HepG2 (cell line): ENCODE data around the gene CUL9. TPM values are rescaled to one million over a fixed set of nuclear protein-coding genes. Genes with fewer than 3 reads are reported as not detected.

Source experiments
- ATAC-seq: fragments of 200-7000 bp; cut with Tn5 transposase; 3 replicates; pipeline ENCODE4 v1.9.1; 2020; ENCODE audit warnings: mild to moderate bottlenecking, moderate library complexity
- BruUV-seq: library from RNA; stranded (reverse); fragments of 400-500 nt; replicated peaks from 2 replicates; lab custom pipeline; 2021; lab: Mats Ljungman, UMichigan
- CTCF ChIA-PET: fragments of 300-600 bp; formaldehyde crosslinking; extraction: SDS; loops from one replicate; lab custom pipeline; 2021; ENCODE audit warnings: low total read pairs, inconsistent platforms, low intra/inter-chr PET ratio; lab: Yijun Ruan, JAX
- POLR2A ChIA-PET: fragments of 350-600 bp; sonication (Branson Sonifier 250); formaldehyde crosslinking; loops from one replicate; lab custom pipeline; 2020; ENCODE audit warnings: antibody characterized with exemption, inconsistent platforms; lab: Yijun Ruan, JAX
- DNase-seq: peaks from one replicate; pipeline ENCODE4 v3.0.0-alpha.2; 2015; ENCODE audit warnings: low spot score
- FAIRE-seq: peaks from 3 replicates; lab custom pipeline; 2011; peaks lifted over from hg19 to GRCh38; lab: Jason Lieb, UNC
- H2AFZ ChIP-seq: one replicate; pipeline ENCODE4 v1.6.1; 2011; ENCODE audit warnings: low read length, inconsistent platforms
- H3K27ac ChIP-seq: fragments of 300-600 bp; 3 replicates; pipeline ENCODE4 v1.8.0; 2011; ENCODE audit warnings: mixed run types, mild to moderate bottlenecking, mixed read lengths, low read length, inconsistent platforms; ENCODE audit not compliant: insufficient read depth; ENCODE audit errors: extremely low read length
- H3K27me3 ChIP-seq, 2 experiments: fragments of 200-600 bp in 1 of 2; 2 replicates in 1 of 2; 3 replicates in 1 of 2; pipeline versions ENCODE4 v1.6.0 to v1.8.0; 2011; ENCODE audit warnings: low read length in 2 of 2, mild to moderate bottlenecking in 2 of 2, moderate library complexity in 2 of 2, inconsistent platforms in 1 of 2; ENCODE audit not compliant: insufficient read depth in 2 of 2, control insufficient read depth in 1 of 2
- H3K36me3 ChIP-seq, 2 experiments: fragments of 200-600 bp in 1 of 2; replicated peaks in 1 of 2; 2 replicates in 1 of 2; 3 replicates in 1 of 2; pipeline versions ENCODE4 v1.5.1 to v1.8.0; 2011; ENCODE audit warnings: low read length in 2 of 2, inconsistent platforms in 1 of 2; ENCODE audit not compliant: insufficient read depth in 2 of 2, control insufficient read depth in 1 of 2
- H3K4me1 ChIP-seq: 2 replicates; pipeline ENCODE4 v1.5.1; 2012; ENCODE audit warnings: low read length, inconsistent platforms; ENCODE audit not compliant: insufficient read depth
- H3K4me2 ChIP-seq: 2 replicates; pipeline ENCODE4 v1.6.0; 2011; ENCODE audit warnings: low read depth, low read length, inconsistent platforms
- H3K4me3 ChIP-seq, 3 experiments: fragments of 200-600 bp in 1 of 3; sonication (generic), shearing (Covaris generic) in 1 of 3; replicated peaks in 1 of 3; 2 replicates each; pipeline ENCODE4 v1.5.1; 2011 to 2016; ENCODE audit warnings: low read length in 3 of 3, inconsistent platforms in 2 of 3, low read depth in 2 of 3, mild to moderate bottlenecking in 2 of 3, control low read depth in 1 of 3, mixed read lengths in 1 of 3; ENCODE audit not compliant: insufficient read depth in 1 of 3
- H3K79me2 ChIP-seq: one replicate; pipeline ENCODE4 v1.6.1; 2011; ENCODE audit warnings: low read length, inconsistent platforms; ENCODE audit not compliant: insufficient read depth
- H3K9ac ChIP-seq: 2 replicates; pipeline ENCODE4 v1.6.0; 2011; ENCODE audit warnings: mild to moderate bottlenecking, low read depth, low read length, inconsistent platforms; ENCODE audit not compliant: insufficient read depth
- H3K9me3 ChIP-seq: 2 replicates; pipeline ENCODE4 v1.5.1; 2012; ENCODE audit warnings: mild to moderate bottlenecking, low read length
- H4K20me1 ChIP-seq: 2 replicates; pipeline ENCODE4 v1.6.0; 2011; ENCODE audit warnings: inconsistent platforms, mild to moderate bottlenecking, low read length, moderate library complexity; ENCODE audit not compliant: insufficient read depth
- GFI1 ChIP-seq: sonication (generic); formaldehyde crosslinking; IDR thresholded peaks from 2 replicates; pipeline ENCODE4 v1.5.0; 2020; ENCODE audit warnings: missing genetic modification reagents, mild to moderate bottlenecking, borderline replicate concordance
- KDM2A ChIP-seq: sonication (generic); formaldehyde crosslinking; IDR thresholded peaks from 2 replicates; pipeline ENCODE4 v1.4.0; 2020; ENCODE audit warnings: low read depth, missing genetic modification reagents, borderline replicate concordance
- MEIS2 ChIP-seq: sonication (generic); formaldehyde crosslinking; IDR thresholded peaks from 2 replicates; pipeline ENCODE4 v1.9.0; 2021; ENCODE audit warnings: mild to moderate bottlenecking, missing genetic modification reagents
- SMAD1 ChIP-seq: sonication (generic); formaldehyde crosslinking; IDR thresholded peaks from 2 replicates; pipeline ENCODE4 v1.4.0; 2020; ENCODE audit warnings: missing genetic modification reagents, low read depth, mild to moderate bottlenecking, borderline replicate concordance
- TMF1 ChIP-seq: sonication (generic); formaldehyde crosslinking; IDR thresholded peaks from 2 replicates; pipeline ENCODE4 v1.8.1; 2022; ENCODE audit warnings: low read depth, missing genetic modification reagents
- ZNF83 ChIP-seq: sonication (generic); formaldehyde crosslinking; IDR thresholded peaks from 2 replicates; pipeline ENCODE4 v1.4.0; 2020; ENCODE audit warnings: missing genetic modification reagents, mild to moderate bottlenecking, borderline replicate concordance
- WGBS: methylation state at CpG from one replicate; pipeline ENCODE4 v1.1.6; 2017; ENCODE audit warnings: low lambda C conversion rate; 5-methylcytosine and 5-hydroxymethylcytosine counted together
- in situ Hi-C: cut with HindIII; loops from 2 replicates; pipeline ENCODE4 v1.10.0; 2017; ENCODE audit warnings: low pct_unique_long_range_greater_than_20kb; ENCODE audit not compliant: extremely low pct_ligation_motif_present
- intact Hi-C: fragments of 100-400 bp; cut with micrococcal nuclease; formaldehyde crosslinking; loops from one replicate; pipeline ENCODE4 v1.10.0; 2022; ENCODE audit not compliant: unreplicated experiment
- polyA plus RNA-seq, 8 experiments: library from polyadenylated mRNA; depleted of rRNA in 3 of 8; stranded (reverse) in 7 of 8; unstranded in 1 of 8; fragments of >200 nt; fragmentation: Illumina TruSeq in 4 of 8; extraction: Trizol in 4 of 8; gene quantifications; 2 replicates each; pipeline versions ENCODE4 v1.2.1 to v1.2.3, GENCODE V29; 2011 to 2016; ENCODE audit warnings: low read depth in 4 of 8, missing spikeins in 1 of 8, mixed read lengths in 1 of 8; ENCODE audit not compliant: insufficient read depth in 1 of 8
- total RNA-seq, 5 experiments: library from RNA; depleted of rRNA; stranded (reverse); fragments of >200 nt; fragmentation: Illumina TruSeq; extraction: Trizol; gene quantifications; 2 replicates each; pipeline ENCODE4 v1.2.3, GENCODE V29; 2016; ENCODE audit warnings: low read depth in 1 of 5
- TF ChIP-seq, protein P1 (sequence below): IDR thresholded peaks from 2 replicates; pipeline ENCODE4 v1.6.1; 2016; ENCODE audit warnings: control low read depth
- TF ChIP-seq, protein P2 (sequence below): sonication (generic); formaldehyde crosslinking; IDR thresholded peaks from 2 replicates; pipeline ENCODE4 v1.4.0; 2020; ENCODE audit warnings: mild to moderate bottlenecking, missing genetic modification reagents
- TF ChIP-seq, protein P3 (sequence below): sonication (generic); IDR thresholded peaks from 2 replicates; pipeline ENCODE4 v1.6.1; 2016; ENCODE audit warnings: low read depth, borderline replicate concordance

The CUL9 gene
- total and polyA plus RNA-seq, 2 of the 13 experiments (the other 11 are each of a cell fraction or from before 2014, with no cell fraction given), result 11.4 to 13.7 TPM

DNA sequence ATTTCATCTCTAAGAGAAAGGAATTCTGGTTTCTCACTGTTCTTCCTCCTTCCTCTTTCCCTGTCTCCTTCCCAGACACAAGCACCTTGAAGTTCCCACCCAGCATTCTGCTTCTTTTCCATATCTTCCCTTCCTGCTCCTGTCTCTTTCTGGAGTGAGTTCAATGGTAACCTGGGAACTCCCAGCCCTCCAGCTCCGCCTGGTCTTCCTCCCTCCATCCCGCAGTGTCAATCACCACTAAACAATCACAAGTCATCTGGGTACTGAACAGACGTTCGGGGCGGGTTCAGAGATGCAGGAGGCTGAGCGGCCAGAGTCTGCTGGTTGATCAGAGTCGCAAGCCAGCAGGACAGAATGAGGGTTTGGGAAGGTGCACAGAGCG is 69.0 kb downstream of the CUL9 start:
- Histone ChIP-seq H3K9me3 (no peaks in the 10 kb centered on the region), H2AFZ (no peak overlapping the region), H3K27me3 (peaks cover 20 to 80% of the 10 kb centered on the region in 2 experiments), H3K9ac (no peak overlapping the region), H3K4me1 (peaks cover 49% of the 10 kb centered on the region), H3K4me2 (peak overlapping the region; percentile 5; the same call in 1 of the 2 replicates), H3K27ac (no peak overlapping the region), H3K36me3 (no peaks in the 10 kb centered on the region), H3K79me2 (no peaks in the 10 kb centered on the region), H4K20me1 (no peaks in the 10 kb centered on the region), H3K4me3 (no peak overlapping the region)
- POLR2A ChIA-PET, result interaction anchor here (1.1 kb wide), 2 partner anchors 40 to 267 kb away, joined by 3 read pairs; partner anchors contain the start of gene PPP2R5D
- WGBS, result 3% methylated on average over 8 of the region's 8 CpGs
- in situ Hi-C loops (no loop called here), intact Hi-C loops (no loop called here)
- DNase-seq (no peak), FAIRE-seq (peak; percentile 71)
- BruUV-seq, result no TSS peak
- CTCF ChIA-PET, result no interaction called here
- TF ChIP-seq MEIS2 (CRISPR knock-in tag), result no peak
- TF ChIP-seq ZNF83 (CRISPR knock-in tag), result no peak
- no peak for TF ChIP-seq TMF1 (CRISPR knock-in tag)
- peak; percentile 60; the same call in 1 of the 2 replicates for TF ChIP-seq GFI1 (CRISPR knock-in tag)
- no peak for TF ChIP-seq SMAD1 (CRISPR knock-in tag)
- TF ChIP-seq KDM2A, result 0 out of 2 replicates have a peak, but pooled peaks have one; percentile 22
- TF ChIP-seq, protein P1, sequence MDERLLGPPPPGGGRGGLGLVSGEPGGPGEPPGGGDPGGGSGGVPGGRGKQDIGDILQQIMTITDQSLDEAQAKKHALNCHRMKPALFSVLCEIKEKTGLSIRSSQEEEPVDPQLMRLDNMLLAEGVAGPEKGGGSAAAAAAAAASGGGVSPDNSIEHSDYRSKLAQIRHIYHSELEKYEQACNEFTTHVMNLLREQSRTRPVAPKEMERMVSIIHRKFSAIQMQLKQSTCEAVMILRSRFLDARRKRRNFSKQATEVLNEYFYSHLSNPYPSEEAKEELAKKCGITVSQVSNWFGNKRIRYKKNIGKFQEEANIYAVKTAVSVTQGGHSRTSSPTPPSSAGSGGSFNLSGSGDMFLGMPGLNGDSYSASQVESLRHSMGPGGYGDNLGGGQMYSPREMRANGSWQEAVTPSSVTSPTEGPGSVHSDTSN (CRISPR knock-in tag), result peak; percentile 86
- TF ChIP-seq, protein P2, sequence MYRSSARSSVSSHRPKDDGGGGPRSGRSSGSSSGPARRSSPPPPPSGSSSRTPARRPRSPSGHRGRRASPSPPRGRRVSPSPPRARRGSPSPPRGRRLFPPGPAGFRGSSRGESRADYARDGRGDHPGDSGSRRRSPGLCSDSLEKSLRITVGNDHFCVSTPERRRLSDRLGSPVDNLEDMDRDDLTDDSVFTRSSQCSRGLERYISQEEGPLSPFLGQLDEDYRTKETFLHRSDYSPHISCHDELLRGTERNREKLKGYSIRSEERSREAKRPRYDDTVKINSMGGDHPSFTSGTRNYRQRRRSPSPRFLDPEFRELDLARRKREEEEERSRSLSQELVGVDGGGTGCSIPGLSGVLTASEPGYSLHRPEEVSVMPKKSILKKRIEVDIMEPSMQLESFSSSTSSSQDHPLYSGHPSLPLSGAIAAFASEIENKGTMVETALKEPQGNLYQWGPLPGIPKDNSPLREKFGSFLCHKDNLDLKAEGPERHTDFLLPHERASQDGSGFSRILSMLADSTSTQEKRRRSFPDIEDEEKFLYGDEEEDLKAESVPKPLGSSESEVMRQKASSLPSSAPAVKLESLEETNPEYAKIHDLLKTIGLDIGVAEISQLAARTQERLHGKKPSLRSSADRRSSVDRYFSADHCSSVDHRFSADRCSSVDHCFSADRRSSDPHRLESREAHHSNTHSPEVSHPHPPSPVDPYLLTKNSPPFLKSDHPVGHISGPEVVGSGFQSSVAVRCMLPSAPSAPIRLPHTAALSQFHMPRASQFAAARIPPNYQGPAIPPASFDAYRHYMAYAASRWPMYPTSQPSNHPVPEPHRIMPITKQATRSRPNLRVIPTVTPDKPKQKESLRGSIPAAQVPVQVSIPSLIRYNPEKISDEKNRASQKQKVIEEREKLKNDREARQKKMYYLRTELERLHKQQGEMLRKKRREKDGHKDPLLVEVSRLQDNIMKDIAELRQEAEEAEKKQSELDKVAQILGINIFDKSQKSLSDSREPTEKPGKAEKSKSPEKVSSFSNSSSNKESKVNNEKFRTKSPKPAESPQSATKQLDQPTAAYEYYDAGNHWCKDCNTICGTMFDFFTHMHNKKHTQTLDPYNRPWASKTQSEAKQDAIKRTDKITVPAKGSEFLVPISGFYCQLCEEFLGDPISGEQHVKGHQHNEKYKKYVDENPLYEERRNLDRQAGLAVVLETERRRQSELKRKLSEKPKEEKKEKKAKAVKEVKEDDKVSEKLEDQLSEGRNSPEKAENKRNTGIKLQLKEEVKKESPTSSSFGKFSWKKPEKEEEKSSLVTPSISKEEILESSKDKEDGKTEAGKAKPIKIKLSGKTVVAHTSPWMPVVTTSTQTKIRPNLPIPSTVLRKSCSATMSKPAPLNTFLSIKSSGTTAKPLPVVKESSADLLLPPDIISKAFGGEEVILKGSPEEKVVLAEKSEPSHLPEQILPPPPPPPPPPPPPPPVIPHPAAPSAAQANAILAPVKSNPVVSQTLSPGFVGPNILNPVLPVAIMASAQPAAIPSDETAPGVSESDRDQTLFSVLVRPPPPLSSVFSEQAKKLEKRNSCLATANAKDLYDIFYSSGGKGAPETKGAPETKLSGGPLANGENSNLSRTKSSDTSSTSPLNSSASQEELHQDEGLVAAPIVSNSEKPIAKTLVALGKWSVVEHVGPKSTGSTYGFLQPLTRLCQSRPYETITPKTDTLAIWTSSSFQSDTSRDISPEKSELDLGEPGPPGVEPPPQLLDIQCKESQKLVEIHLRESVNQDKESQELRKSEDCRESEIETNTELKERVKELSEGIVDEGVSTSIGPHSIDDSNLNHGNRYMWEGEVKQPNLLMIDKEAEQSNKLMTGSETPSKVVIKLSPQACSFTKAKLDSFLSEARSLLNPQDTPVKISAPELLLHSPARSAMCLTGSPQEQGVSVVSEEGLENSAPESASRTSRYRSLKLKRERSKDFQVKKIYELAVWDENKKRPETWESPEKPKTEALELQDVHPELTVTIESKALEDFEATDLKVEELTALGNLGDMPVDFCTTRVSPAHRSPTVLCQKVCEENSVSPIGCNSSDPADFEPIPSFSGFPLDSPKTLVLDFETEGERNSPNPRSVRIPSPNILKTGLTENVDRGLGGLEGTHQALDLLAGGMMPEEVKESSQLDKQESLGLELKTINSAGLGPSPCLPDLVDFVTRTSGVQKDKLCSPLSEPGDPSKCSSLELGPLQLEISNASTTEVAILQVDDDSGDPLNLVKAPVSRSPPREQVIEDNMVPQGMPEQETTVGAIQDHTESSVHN (CRISPR knock-in tag), result no peak
- TF ChIP-seq, protein P3, sequence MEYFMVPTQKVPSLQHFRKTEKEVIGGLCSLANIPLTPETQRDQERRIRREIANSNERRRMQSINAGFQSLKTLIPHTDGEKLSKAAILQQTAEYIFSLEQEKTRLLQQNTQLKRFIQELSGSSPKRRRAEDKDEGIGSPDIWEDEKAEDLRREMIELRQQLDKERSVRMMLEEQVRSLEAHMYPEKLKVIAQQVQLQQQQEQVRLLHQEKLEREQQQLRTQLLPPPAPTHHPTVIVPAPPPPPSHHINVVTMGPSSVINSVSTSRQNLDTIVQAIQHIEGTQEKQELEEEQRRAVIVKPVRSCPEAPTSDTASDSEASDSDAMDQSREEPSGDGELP, result peak; percentile 24; the same call in 1 of the 2 replicates
- TF ChIP-seq, all 625 proteins: peak for 4
- peak; percentile 19 for ATAC-seq
